NB4 (cell line): ENCODE data around the gene MIER1.

Experiments used
- POLR2A ChIP-seq: IDR thresholded peaks from 2 replicates; pipeline ENCODE4 v1.6.1; 2011; ENCODE audit warnings: mild to moderate bottlenecking; ENCODE audit not compliant: insufficient read length; ENCODE audit errors: extremely low read depth
- TF ChIP-seq, protein P1 (sequence below): IDR thresholded peaks from one replicate; pipeline ENCODE4 v1.5.1; 2012; ENCODE audit warnings: low read depth, low read length
- TF ChIP-seq, protein P2 (sequence below): IDR thresholded peaks from 2 replicates; pipeline ENCODE4 v1.6.1; 2011; ENCODE audit warnings: low read depth, low read length

DNA sequence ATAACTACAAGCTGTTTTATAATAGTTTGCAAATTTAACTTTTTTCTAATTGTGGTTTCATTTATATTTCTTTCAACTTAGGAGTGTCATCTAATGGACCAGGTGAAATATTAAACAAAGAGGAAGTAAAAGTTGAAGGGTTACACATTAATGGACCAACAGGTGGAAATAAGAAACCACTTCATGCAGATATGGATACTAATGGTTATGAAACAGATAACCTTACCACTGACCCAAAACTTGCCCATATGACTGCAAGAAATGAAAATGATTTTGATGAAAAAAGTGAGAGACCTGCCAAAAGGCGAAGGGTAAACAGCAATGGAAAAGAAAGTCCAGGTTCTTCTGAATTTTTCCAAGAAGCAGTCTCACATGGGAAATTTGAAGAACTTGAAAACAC is 59.7 kb downstream of the MIER1 start:
- TF ChIP-seq, protein P1, sequence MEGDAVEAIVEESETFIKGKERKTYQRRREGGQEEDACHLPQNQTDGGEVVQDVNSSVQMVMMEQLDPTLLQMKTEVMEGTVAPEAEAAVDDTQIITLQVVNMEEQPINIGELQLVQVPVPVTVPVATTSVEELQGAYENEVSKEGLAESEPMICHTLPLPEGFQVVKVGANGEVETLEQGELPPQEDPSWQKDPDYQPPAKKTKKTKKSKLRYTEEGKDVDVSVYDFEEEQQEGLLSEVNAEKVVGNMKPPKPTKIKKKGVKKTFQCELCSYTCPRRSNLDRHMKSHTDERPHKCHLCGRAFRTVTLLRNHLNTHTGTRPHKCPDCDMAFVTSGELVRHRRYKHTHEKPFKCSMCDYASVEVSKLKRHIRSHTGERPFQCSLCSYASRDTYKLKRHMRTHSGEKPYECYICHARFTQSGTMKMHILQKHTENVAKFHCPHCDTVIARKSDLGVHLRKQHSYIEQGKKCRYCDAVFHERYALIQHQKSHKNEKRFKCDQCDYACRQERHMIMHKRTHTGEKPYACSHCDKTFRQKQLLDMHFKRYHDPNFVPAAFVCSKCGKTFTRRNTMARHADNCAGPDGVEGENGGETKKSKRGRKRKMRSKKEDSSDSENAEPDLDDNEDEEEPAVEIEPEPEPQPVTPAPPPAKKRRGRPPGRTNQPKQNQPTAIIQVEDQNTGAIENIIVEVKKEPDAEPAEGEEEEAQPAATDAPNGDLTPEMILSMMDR, result no peak
- TF ChIP-seq POLR2A, result no peak
- TF ChIP-seq, protein P2, sequence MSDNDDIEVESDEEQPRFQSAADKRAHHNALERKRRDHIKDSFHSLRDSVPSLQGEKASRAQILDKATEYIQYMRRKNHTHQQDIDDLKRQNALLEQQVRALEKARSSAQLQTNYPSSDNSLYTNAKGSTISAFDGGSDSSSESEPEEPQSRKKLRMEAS, result no peak
